ENCODE data around the gene KCTD16.

The KCTD16 gene

GRCh38 chr5:144531188-144531587, 360.5 kb downstream of the KCTD16 start:
- DNase-seq (ENCODE audit: low spot score) = no peak
